GM21528 (cell line): ENCODE data around the gene IRX3.
"Not testable (repeated sequence)": the region's sequence is repeated elsewhere in the genome, so short reads cannot be mapped to it uniquely, and the experiment has no call there.

ENCODE experiments used
- ATAC-seq: cut with Tn5 transposase; IDR thresholded peaks from one replicate; pipeline ENCODE4 v1.9.1; 2021; ENCODE audit warnings: mild to moderate bottlenecking, moderate library complexity; ENCODE audit not compliant: unreplicated experiment, low FRiP score

Gene IRX3

DNA sequence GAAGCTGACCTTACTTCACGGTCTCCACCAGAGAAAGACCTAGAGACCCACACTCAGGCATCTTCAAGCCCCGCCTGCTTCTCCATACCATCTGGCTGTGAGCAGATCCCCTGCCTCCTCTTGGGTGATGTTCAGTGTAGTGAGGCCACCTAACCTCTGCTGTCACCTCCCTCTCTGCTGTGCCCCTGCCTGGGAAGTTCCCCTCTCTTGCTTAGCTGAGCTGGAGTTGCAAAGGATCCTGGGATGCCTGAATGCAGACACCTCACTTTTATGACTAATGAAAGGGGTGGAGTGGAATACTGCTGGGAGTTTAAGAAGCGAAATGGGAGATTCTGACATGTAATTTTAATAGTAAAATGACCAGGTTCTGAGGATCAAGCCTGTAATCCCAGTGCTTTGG, 5.8 kb downstream of the IRX3 start:
- ATAC-seq, result no peak

DNA sequence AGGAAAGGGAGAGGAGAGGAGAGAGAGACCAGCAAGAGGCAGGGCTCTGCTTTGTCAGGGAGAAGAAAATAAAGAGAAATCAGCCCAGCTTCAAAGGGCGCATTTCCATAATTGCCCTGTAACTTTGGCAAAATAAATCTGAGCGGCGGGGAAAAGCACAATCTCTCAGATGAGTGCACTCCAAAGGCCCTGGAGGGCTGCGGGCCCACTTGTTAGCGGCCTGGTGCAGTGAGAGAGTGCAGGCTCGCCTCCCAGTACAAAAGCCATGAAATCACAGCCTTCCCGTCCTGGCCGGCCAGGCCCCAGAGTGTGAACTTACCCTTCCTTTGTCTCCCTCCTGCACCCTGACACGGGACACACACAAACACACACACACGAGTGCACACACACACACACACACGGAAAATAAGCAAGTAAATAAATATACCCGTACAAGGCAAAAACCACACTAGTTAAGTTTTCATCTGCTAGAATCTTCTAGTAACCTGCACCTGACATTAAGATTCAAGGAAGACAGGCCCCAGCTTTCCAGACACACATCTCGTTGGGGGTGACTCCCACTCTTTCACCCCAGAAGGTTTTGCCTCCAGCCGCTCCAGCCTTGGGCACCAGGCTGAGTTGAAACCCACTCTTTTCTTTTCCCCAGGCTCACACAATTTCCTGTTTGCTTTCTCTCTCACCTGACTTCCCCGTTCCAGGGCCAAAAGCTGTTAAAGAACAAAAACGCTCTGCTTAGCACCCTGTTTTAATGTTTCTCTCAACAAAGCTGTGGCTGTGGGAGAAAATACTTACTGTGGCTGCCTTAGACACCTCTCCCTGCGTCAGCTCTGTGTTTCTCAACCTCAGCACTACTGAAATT, 8.5 kb downstream of the IRX3 start:
- no peak for ATAC-seq

- ATAC-seq, result no peak
Observed at GRCh38 chr16:54275956-54276355, 10.6 kb downstream of the IRX3 start.

DNA sequence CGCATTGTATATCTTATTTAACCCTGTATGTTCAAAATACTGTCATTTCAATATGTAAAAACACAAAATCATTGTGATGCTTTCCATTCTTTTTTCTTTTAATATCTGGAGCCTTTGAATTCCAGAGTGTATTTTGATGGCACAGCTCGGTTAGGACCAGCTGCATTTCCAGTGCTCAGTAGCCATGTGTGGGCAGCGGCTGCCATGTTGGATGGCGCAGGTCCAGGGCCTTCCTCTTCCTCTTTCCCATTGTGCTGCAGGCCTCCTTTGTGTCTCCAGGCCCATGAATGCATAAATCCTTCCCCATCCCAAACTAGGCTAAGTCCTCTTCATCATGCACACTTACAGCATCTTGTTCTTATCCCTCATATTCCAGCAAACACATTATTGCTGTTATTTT, 13.0 kb downstream of the IRX3 start:
- ATAC-seq, result no peak

- no peak for ATAC-seq
Observed at GRCh38 chr16:54270711-54271110, 15.9 kb downstream of the IRX3 start.

- no peak for ATAC-seq
Observed at GRCh38 chr16:54269461-54269860, 17.1 kb downstream of the IRX3 start.

GRCh38 chr16:54268766-54269165, 17.8 kb downstream of the IRX3 start:
- ATAC-seq, result no peak

- ATAC-seq, result no peak
Observed at GRCh38 chr16:54268340-54268739, 18.2 kb downstream of the IRX3 start.

- no peak for ATAC-seq
Observed at GRCh38 chr16:54266363-54266955, 20.1 kb downstream of the IRX3 start.

GRCh38 chr16:54265575-54266107, 20.9 kb downstream of the IRX3 start:
- no peak for ATAC-seq

DNA sequence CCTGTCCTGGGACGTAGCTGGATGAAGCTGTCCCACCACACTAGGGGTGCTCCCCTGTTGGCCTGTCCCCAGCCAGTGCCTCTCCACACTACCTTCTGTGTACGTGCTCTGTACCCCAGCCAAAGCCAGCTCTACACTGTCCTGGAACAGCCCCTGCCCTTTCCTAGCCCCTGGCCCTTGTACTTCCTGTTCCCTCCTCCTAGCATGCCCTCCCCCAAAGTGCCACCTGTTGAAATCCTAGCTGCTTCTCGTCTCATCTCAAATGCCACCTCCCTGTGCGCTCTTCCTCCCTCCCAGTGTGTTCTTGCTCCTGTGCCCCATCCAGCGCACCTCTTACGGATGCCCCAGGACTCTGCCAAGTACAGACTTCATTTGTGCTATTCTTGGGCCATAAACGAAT, 33.5 kb downstream of the IRX3 start:
- ATAC-seq, result no peak

GRCh38 chr16:54248863-54249710, 37.5 kb downstream of the IRX3 start:
- ATAC-seq, result no peak

- not testable (repeated sequence) for ATAC-seq
Observed at GRCh38 chr16:54247705-54248104, 38.9 kb downstream of the IRX3 start.

GRCh38 chr16:54246454-54246821, 40.1 kb downstream of the IRX3 start:
- ATAC-seq, result no peak

GRCh38 chr16:54245788-54246453, 40.7 kb downstream of the IRX3 start:
- ATAC-seq, result no peak

- no peak for ATAC-seq
Observed at GRCh38 chr16:54244061-54244886, 42.3 kb downstream of the IRX3 start.

GRCh38 chr16:54243202-54243601, 43.4 kb downstream of the IRX3 start:
- ATAC-seq, result no peak

DNA sequence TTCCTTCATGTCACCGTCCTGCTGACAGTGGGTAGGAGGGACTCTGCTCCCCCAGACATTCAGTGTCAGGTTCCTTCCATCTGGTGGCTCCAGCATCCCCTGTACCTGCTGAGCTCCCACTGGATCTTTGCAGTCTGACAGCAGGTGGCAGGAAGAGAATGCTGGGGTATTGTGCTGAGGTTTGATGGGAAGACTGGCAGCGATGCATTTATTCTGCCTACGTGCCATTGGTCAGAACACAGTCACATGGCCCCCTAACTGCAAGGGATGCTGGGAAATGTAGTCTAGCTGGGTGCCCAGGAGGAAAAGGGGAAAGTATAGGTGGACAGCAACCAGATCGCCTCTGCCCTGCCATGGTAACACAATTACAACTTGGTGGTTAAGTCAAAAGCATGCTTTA, 44.4 kb downstream of the IRX3 start:
- no peak for ATAC-seq

DNA sequence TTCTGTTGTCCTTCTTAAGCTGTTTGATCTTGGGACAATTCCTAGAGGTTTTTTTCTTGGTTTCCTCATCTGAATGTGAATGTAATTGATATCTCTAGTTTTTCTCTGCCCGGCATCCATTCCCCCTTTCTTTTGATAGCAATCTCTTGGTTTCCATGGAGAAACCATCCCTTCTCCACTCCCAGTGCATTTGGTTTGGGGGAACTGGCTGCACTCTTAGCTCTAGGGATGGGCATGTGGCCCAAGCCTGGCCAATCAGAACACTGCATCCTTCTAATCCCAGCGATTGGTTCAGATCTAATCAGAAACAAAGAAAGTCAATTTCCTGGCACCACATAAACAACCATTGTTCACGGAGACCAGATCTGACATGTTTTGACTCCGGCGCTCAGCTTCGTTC, 45.1 kb downstream of the IRX3 start:
- no peak for ATAC-seq
